ENCODE results near the gene BCO1. TPM values are rescaled to one million over a fixed set of nuclear protein-coding genes. Genes with fewer than 3 reads are reported as not detected.

BCO1 gene
- total and polyA plus RNA-seq, 12 donors, result 0.20 to 0.42 TPM; not detected in 10

DNA sequence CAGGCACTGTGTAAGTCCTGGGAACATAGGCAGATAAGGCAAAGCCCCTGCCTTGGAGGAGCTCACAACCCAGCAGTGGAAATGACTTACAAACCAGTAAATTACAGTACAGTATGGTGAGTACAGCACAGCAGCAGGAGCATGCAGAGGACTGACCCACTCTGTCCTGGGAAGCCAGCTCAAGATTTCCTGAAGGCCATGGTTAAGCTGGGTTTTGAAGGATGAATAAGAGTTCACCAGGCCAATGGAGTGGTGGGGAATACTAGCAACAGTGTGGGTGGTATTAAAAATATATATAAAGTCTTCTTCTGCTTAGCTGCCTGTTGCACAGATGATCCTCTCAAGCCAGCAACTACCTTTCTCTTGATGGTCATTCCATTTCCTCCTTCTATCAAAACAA is 73.3 kb downstream of the BCO1 start:
- intact Hi-C loops (cut with DNase I), result loop anchor here in 5 of 10 donors (5.0 to 10.0 kb wide), 5 partner anchors 44 to 277 kb away; partner anchors contain the start of gene ATMIN (in 1 of the 5)
- DNase-seq, result no peak
- Histone ChIP-seq H3K27me3 (no peaks in the 10 kb centered on the region), H3K4me3 (no peak overlapping the region), H3K9me3 (no peaks in the 10 kb centered on the region), H3K4me1 (peaks cover 3 to 28% (median 23%) of the 10 kb centered on the region in 9 donors), H3K36me3 (peaks cover 0 to 9% (median 0%) of the 10 kb centered on the region in 9 donors), H3K27ac (no peak overlapping the region)
- TF ChIP-seq, protein P1, sequence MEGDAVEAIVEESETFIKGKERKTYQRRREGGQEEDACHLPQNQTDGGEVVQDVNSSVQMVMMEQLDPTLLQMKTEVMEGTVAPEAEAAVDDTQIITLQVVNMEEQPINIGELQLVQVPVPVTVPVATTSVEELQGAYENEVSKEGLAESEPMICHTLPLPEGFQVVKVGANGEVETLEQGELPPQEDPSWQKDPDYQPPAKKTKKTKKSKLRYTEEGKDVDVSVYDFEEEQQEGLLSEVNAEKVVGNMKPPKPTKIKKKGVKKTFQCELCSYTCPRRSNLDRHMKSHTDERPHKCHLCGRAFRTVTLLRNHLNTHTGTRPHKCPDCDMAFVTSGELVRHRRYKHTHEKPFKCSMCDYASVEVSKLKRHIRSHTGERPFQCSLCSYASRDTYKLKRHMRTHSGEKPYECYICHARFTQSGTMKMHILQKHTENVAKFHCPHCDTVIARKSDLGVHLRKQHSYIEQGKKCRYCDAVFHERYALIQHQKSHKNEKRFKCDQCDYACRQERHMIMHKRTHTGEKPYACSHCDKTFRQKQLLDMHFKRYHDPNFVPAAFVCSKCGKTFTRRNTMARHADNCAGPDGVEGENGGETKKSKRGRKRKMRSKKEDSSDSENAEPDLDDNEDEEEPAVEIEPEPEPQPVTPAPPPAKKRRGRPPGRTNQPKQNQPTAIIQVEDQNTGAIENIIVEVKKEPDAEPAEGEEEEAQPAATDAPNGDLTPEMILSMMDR (IDR thresholded peaks at IDR 0.05), result no peak
- no peak for ATAC-seq

GRCh38 chr16:81313701-81314602 is 75.5 kb downstream of the BCO1 start:
- 5 to 6% methylated on average over 16 of the region's 16 CpGs for WGBS, 2 donors
- intact Hi-C loops (cut with DNase I), result loop anchor here in 5 of 10 donors (5.0 to 10.0 kb wide), 5 partner anchors 47 to 279 kb away; partner anchors contain the start of gene ATMIN (in 1 of the 5)
- H3K27ac ChIP-seq, result peak overlapping the region in 9 of 10 donors; percentile 89 to 94 (median 92)
- H3K4me1 ChIP-seq, result peaks cover 3 to 50% (median 26%) of the 10 kb centered on the region in 9 donors
- H3K27me3 ChIP-seq, result no peaks in the 10 kb centered on the region
- TF ChIP-seq, protein P1 (IDR thresholded peaks at IDR 0.05), result no peak
- H3K4me3 ChIP-seq, result peak overlapping the region; percentile 43 to 97 (median 75)
- peaks cover 0 to 9% (median 0%) of the 10 kb centered on the region in 9 donors for H3K36me3 ChIP-seq
- no peak for DNase-seq
- ATAC-seq, result peak in 1 of 8 donors; percentile 2
- H3K9me3 ChIP-seq, result no peaks in the 10 kb centered on the region

DNA sequence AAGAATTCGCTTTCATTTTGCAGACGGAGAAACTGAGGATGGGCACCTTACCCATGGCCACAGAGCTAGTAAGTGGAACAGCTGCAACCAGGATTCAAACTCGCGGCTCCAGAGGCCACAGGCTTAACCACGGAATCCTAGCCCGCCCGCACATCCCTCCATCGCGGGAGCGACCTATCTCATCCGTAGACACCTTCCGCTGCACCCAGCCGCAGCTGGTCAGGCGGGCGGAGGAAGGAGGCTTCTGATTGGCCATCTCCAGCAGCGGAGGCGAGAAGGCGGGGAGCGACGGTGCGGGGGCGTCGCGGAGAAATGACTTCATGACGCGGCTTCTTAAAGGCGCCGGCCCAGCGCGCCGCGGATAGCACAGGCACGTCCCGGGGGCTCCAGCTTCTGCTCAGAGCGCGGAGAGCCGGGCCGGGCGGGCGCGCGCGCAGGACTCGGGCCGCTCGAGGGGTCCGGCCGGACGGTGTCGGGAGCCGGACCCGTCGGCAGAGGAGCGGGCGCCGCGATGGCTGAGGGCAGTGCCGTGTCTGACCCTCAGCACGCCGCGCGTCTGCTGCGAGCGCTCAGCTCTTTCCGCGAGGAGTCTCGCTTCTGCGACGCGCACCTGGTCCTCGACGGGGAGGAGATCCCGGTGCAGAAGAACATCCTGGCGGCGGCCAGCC is 76.2 kb downstream of the BCO1 start, which contains the start of gene GAN:
GAN (plus strand) TSS at position 360 of the 668 bp plus-strand sequence; CDS start at position 512, 152 bp downstream.
- intact Hi-C loops (cut with DNase I), result loop anchor here in 5 of 10 donors (5.0 to 10.0 kb wide), 6 partner anchors 47 to 280 kb away; partner anchors contain the start of gene ATMIN (in 1 of the 5)
- H3K9me3 ChIP-seq, result no peaks in the 10 kb centered on the region
- TF ChIP-seq, protein P1 (IDR thresholded peaks at IDR 0.05), result no peak
- peak within 1 kb of the TSS; percentile 43 to 97 (median 75) for H3K4me3 ChIP-seq
- peak; percentile 94 to 95 for DNase-seq
- 0% methylated on average over 68 to 75 of the region's 75 CpGs for WGBS, 2 donors
- peak; percentile 97 to 99 (median 98) for ATAC-seq
- H3K27ac ChIP-seq, result peak within 1 kb of the TSS; percentile 79 to 94 (median 92)
- no peaks in the 10 kb centered on the region for H3K27me3 ChIP-seq
- peaks cover 3 to 50% (median 27%) of the 10 kb centered on the region in 9 donors for H3K4me1 ChIP-seq
- peaks cover 0 to 9% (median 0%) of the 10 kb centered on the region in 9 donors for H3K36me3 ChIP-seq
